Endothelial cell of umbilical vein (primary cell): Measurements from ENCODE around the gene TNFSF13. TPM values are rescaled to one million over a fixed set of nuclear protein-coding genes. Genes with fewer than 3 reads are reported as not detected.

ENCODE experiments used
- BruUV-seq: library from RNA; stranded (reverse); fragments of 400-500 nt; replicated peaks from 2 replicates; lab custom pipeline; 2021; lab: Mats Ljungman, UMichigan
- CTCF ChIA-PET: fragments of 300-600, 350-600 bp; sonication (Branson Sonifier 250); formaldehyde crosslinking; loops from one replicate; lab custom pipeline; 2021; ENCODE audit warnings: antibody characterized with exemption, inconsistent platforms; lab: Charles Lee
- POLR2A ChIA-PET: fragments of 300-600, 350-600 bp; sonication (Branson Sonifier 250); formaldehyde crosslinking; loops from one replicate; lab custom pipeline; 2021; ENCODE audit warnings: antibody characterized with exemption, inconsistent platforms; lab: Charles Lee
- DNase-seq: peaks from one replicate; pipeline ENCODE4 v3.0.0-alpha.2; 2011; ENCODE audit warnings: low read depth, low spot score
- FAIRE-seq: peaks from 2 replicates; lab custom pipeline; 2011; peaks lifted over from hg19 to GRCh38; lab: Jason Lieb, UNC
- H2AFZ ChIP-seq: 2 replicates; pipeline ENCODE4 v1.6.0; 2012; ENCODE audit warnings: low read depth, low read length, control low read depth, inconsistent platforms
- H3K27ac ChIP-seq: 2 replicates; pipeline ENCODE4 v1.5.1; 2011; ENCODE audit warnings: low read depth, mild to moderate bottlenecking, control low read depth, low read length, moderate library complexity; ENCODE audit not compliant: insufficient read depth
- H3K27me3 ChIP-seq, 2 experiments: 2 replicates each; pipeline versions ENCODE4 v1.6.0 to v1.6.1; 2011; ENCODE audit warnings: low read length in 2 of 2, mixed read lengths in 1 of 2; ENCODE audit not compliant: control insufficient read depth in 2 of 2, insufficient read depth in 2 of 2
- H3K36me3 ChIP-seq, 2 experiments: 2 replicates in 1 of 2; 3 replicates in 1 of 2; pipeline ENCODE4 v1.5.1; 2011; ENCODE audit warnings: low read length in 2 of 2, mild to moderate bottlenecking in 1 of 2, moderate library complexity in 1 of 2; ENCODE audit not compliant: control insufficient read depth in 2 of 2, insufficient read depth in 2 of 2; ENCODE audit errors: extremely low read depth in 1 of 2
- H3K4me1 ChIP-seq: 3 replicates; pipeline ENCODE4 v1.5.1; 2011; ENCODE audit warnings: mild to moderate bottlenecking, low read length; ENCODE audit not compliant: control insufficient read depth, insufficient read depth; ENCODE audit errors: extremely low read depth
- H3K4me2 ChIP-seq: 2 replicates; pipeline ENCODE4 v1.6.1; 2011; ENCODE audit warnings: low read length, control low read depth, mixed read lengths; ENCODE audit not compliant: insufficient read depth
- H3K4me3 ChIP-seq, 3 experiments: fragments of 200-600 bp in 1 of 3; sonication (generic), shearing (Covaris generic) in 1 of 3; replicated peaks in 1 of 3; 2 replicates each; pipeline ENCODE4 v1.5.1; 2011 to 2016; ENCODE audit warnings: control low read depth in 3 of 3, low read length in 3 of 3, mild to moderate bottlenecking in 2 of 3, inconsistent platforms in 1 of 3, low read depth in 1 of 3, moderate library complexity in 1 of 3; ENCODE audit not compliant: insufficient read depth in 1 of 3
- H3K79me2 ChIP-seq: 2 replicates; pipeline ENCODE4 v1.6.0; 2012; ENCODE audit warnings: low read length, inconsistent platforms; ENCODE audit not compliant: control insufficient read depth, insufficient read depth
- H3K9ac ChIP-seq: replicated peaks from 2 replicates; pipeline ENCODE3; 2011; ENCODE audit warnings: low read length, control low read depth; ENCODE audit not compliant: insufficient read depth; ENCODE audit errors: extremely low read depth
- H3K9me1 ChIP-seq: replicated peaks from 3 replicates; pipeline ENCODE4 v1.6.0; 2011; ENCODE audit warnings: mild to moderate bottlenecking, low read length; ENCODE audit not compliant: control insufficient read depth, insufficient read depth; ENCODE audit errors: extremely low read depth
- H3K9me3 ChIP-seq: replicated peaks from 2 replicates; pipeline ENCODE4 v1.5.1; 2012; ENCODE audit warnings: low read length, inconsistent platforms; ENCODE audit not compliant: control insufficient read depth, insufficient read depth
- H4K20me1 ChIP-seq: replicated peaks from 2 replicates; pipeline ENCODE3; 2011; ENCODE audit warnings: mild to moderate bottlenecking, low read length; ENCODE audit not compliant: control insufficient read depth, insufficient read depth; ENCODE audit errors: extremely low read depth
- FOS ChIP-seq: IDR thresholded peaks from 2 replicates; pipeline ENCODE4 v1.6.1; 2011; ENCODE audit warnings: mild to moderate bottlenecking, low read length, moderate library complexity, borderline replicate concordance; ENCODE audit not compliant: insufficient read depth
- GATA2 ChIP-seq: IDR thresholded peaks from 2 replicates; pipeline ENCODE4 v1.7.0; 2011; ENCODE audit warnings: low read depth, mild to moderate bottlenecking, moderate library complexity, mixed read lengths, low read length; ENCODE audit not compliant: insufficient read length, insufficient read depth
- JUN ChIP-seq: IDR thresholded peaks from 2 replicates; pipeline ENCODE4 v1.6.1; 2011; ENCODE audit warnings: borderline replicate concordance, low read depth; ENCODE audit not compliant: insufficient read length, insufficient read depth
- MAX ChIP-seq: IDR thresholded peaks from 2 replicates; pipeline ENCODE4 v1.6.1; 2011; ENCODE audit not compliant: insufficient read depth, insufficient read length
- MYC ChIP-seq: IDR thresholded peaks from one replicate; pipeline ENCODE4 v1.6.1; 2011; ENCODE audit warnings: mild to moderate bottlenecking, low read depth, low read length
- POLR2AphosphoS5 ChIP-seq: IDR thresholded peaks from 2 replicates; pipeline ENCODE4 v1.6.1; 2012; ENCODE audit warnings: low read depth, mild to moderate bottlenecking, control low read depth, low read length, moderate library complexity; ENCODE audit not compliant: insufficient read depth
- dilution Hi-C: fragments of 300-500 bp; cut with MboI; formaldehyde crosslinking; loops from one replicate; pipeline ENCODE4 v1.15.0; 2019; ENCODE audit warnings: low sequenced_read_pairs; ENCODE audit not compliant: extremely low pct_ligation_motif_present
- intact Hi-C: fragments of 100-400 bp; cut with micrococcal nuclease; formaldehyde crosslinking; loops from one replicate; pipeline ENCODE4 v1.10.0; 2022
- polyA plus RNA-seq, 4 experiments: library from polyadenylated mRNA; depleted of rRNA in 3 of 4; stranded (reverse) in 3 of 4; unstranded in 1 of 4; fragments of >200 nt; gene quantifications; 2 replicates each; pipeline versions ENCODE4 v1.2.1 to v1.2.3, GENCODE V29; 2011 to 2012; ENCODE audit warnings: missing spikeins in 1 of 4
- total RNA-seq: library from RNA; stranded (reverse); gene quantifications from 2 replicates; pipeline ENCODE4 v1.2.3, GENCODE V29; 2021
- TF ChIP-seq, protein P1 (sequence below), 2 donors: IDR thresholded peaks; 1 replicate in 1 of 2; 2 replicates in 1 of 2; pipeline ENCODE4 v1.5.1; 2011; ENCODE audit warnings: low read length in 2 of 2, mild to moderate bottlenecking in 2 of 2, moderate library complexity in 2 of 2, control low read depth in 1 of 2, inconsistent platforms in 1 of 2, low read depth in 1 of 2; ENCODE audit not compliant: insufficient read depth in 1 of 2; ENCODE audit errors: extremely low read depth in 1 of 2

TNFSF13 gene
- total and polyA plus RNA-seq, 2 donors (not counting 3 experiments of a cell fraction or from before 2014, with no cell fraction given): 3.6 to 5.4 TPM

DNA sequence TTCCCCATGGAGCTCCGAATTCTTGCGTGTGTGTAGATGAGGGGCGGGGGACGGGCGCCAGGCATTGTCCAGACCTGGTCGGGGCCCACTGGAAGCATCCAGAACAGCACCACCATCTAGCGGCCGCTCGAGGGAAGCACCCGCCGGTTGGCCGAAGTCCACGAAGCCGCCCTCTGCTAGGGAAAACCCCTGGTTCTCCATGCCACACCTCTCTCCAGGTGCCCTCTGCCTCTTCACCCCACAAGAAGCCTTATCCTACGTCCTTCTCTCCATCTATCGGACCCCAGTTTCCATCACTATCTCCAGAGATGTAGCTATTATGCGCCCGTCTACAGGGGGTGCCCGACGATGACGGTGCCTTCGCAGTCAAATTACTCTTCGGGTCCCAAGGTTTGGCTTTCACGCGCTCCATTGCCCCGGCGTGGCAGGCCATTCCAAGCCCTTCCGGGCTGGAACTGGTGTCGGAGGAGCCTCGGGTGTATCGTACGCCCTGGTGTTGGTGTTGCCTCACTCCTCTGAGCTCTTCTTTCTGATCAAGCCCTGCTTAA lies 2.6 kb downstream of the TNFSF13 start:
- H3K9me3 ChIP-seq: no peaks in the 10 kb centered on the region
- H3K9me1 ChIP-seq: no peaks in the 10 kb centered on the region
- H3K27me3 ChIP-seq: no peaks in the 10 kb centered on the region
- no peaks in the 10 kb centered on the region for H4K20me1 ChIP-seq
- POLR2A ChIA-PET: interaction anchor here (0.7 to 1.1 kb wide), 4 partner anchors 47 to 239 kb away, joined by 3 to 14 read pairs (median 3); partner anchors contain the start of gene TMEM256
- peaks cover 36% of the 10 kb centered on the region for H3K4me1 ChIP-seq
- peaks cover 8 to 12% of the 10 kb centered on the region in 2 experiments for H3K36me3 ChIP-seq
- intact Hi-C loops: loop anchor here (1.0 to 2.0 kb wide), 11 partner anchors 11 to 237 kb away; partner anchors contain the start of genes FXR2, PLSCR3, POLR2A and TMEM256
- CTCF ChIA-PET: interaction anchor here (0.5 to 6.7 kb wide), 60 partner anchors 9 to 515 kb away, joined by 3 to 314 read pairs (median 5); partner anchors contain the start of genes CD68, CHRNB1, FGF11 and MPDU1
- peak overlapping the region; percentile 67 for H3K9ac ChIP-seq
- peak; percentile 86 for DNase-seq
- TSS peak; percentile 71 for BruUV-seq
- H2AFZ ChIP-seq: peak overlapping the region; percentile 83
- peaks cover 39% of the 10 kb centered on the region for H3K79me2 ChIP-seq
- dilution Hi-C loops: no loop called here
- TF ChIP-seq MYC: no peak
- no peak for TF ChIP-seq GATA2
- TF ChIP-seq MAX: no peak
- TF ChIP-seq FOS: no peak
- TF ChIP-seq POLR2AphosphoS5: peak; percentile 41
- TF ChIP-seq JUN: no peak
- TF ChIP-seq, protein P1, sequence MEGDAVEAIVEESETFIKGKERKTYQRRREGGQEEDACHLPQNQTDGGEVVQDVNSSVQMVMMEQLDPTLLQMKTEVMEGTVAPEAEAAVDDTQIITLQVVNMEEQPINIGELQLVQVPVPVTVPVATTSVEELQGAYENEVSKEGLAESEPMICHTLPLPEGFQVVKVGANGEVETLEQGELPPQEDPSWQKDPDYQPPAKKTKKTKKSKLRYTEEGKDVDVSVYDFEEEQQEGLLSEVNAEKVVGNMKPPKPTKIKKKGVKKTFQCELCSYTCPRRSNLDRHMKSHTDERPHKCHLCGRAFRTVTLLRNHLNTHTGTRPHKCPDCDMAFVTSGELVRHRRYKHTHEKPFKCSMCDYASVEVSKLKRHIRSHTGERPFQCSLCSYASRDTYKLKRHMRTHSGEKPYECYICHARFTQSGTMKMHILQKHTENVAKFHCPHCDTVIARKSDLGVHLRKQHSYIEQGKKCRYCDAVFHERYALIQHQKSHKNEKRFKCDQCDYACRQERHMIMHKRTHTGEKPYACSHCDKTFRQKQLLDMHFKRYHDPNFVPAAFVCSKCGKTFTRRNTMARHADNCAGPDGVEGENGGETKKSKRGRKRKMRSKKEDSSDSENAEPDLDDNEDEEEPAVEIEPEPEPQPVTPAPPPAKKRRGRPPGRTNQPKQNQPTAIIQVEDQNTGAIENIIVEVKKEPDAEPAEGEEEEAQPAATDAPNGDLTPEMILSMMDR (IDR thresholded peaks at IDR 0.05; ENCODE audit: extremely low read depth in 1 of 2, insufficient read depth in 1 of 2, low read depth in 1 of 2, low read length in 2 of 2): peak; percentile 82 to 96
- FAIRE-seq: peak; percentile 96
- peak overlapping the region; percentile 58 to 80 (median 62) for H3K4me3 ChIP-seq
- peak overlapping the region; percentile 60 for H3K27ac ChIP-seq
- H3K4me2 ChIP-seq: peak overlapping the region; percentile 86
